Loucy (cell line): ENCODE measurements around the gene C1QTNF12.

Source experiments
- EZH2phosphoT487 ChIP-seq: fragments of 200-600 bp; IDR thresholded peaks from 2 replicates; pipeline ENCODE4 v1.6.1; 2018; ENCODE audit warnings: antibody characterized with exemption, mild to moderate bottlenecking, moderate library complexity, borderline replicate concordance
- TF ChIP-seq, protein P1 (sequence below): fragments of 200-600 bp; sonication (generic); conservative IDR thresholded peaks from 2 replicates; pipeline ENCODE4 v1.5.1; 2014; ENCODE audit warnings: mild to moderate bottlenecking, antibody characterized with exemption, low read length

GRCh38 chr1:1223891-1224290 is 22.6 kb downstream of the C1QTNF12 start:
- TF ChIP-seq EZH2phosphoT487: no peak
- TF ChIP-seq, protein P1, sequence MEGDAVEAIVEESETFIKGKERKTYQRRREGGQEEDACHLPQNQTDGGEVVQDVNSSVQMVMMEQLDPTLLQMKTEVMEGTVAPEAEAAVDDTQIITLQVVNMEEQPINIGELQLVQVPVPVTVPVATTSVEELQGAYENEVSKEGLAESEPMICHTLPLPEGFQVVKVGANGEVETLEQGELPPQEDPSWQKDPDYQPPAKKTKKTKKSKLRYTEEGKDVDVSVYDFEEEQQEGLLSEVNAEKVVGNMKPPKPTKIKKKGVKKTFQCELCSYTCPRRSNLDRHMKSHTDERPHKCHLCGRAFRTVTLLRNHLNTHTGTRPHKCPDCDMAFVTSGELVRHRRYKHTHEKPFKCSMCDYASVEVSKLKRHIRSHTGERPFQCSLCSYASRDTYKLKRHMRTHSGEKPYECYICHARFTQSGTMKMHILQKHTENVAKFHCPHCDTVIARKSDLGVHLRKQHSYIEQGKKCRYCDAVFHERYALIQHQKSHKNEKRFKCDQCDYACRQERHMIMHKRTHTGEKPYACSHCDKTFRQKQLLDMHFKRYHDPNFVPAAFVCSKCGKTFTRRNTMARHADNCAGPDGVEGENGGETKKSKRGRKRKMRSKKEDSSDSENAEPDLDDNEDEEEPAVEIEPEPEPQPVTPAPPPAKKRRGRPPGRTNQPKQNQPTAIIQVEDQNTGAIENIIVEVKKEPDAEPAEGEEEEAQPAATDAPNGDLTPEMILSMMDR: no peak
